BLaER1 (cell line): ENCODE results near the gene PPP1R15B.

ENCODE experiments used
- H3K27ac ChIP-seq: shearing (Covaris generic); formaldehyde crosslinking; 2 replicates; pipeline ENCODE4 v1.8.1; 2022
- H3K27me3 ChIP-seq: shearing (Covaris generic); formaldehyde crosslinking; 2 replicates; pipeline ENCODE4 v1.8.1; 2022
- H3K36me3 ChIP-seq: shearing (Covaris generic); formaldehyde crosslinking; 2 replicates; pipeline ENCODE4 v1.8.1; 2022
- H3K4me1 ChIP-seq: shearing (Covaris generic); formaldehyde crosslinking; 2 replicates; pipeline ENCODE4 v1.8.1; 2022
- H3K4me2 ChIP-seq: shearing (Covaris generic); formaldehyde crosslinking; 2 replicates; pipeline ENCODE4 v1.8.1; 2022
- H3K4me3 ChIP-seq: shearing (Covaris generic); formaldehyde crosslinking; 2 replicates; pipeline ENCODE4 v1.8.1; 2022
- H3K9ac ChIP-seq: shearing (Covaris generic); formaldehyde crosslinking; 2 replicates; pipeline ENCODE4 v1.8.1; 2022
- H3K9me3 ChIP-seq: shearing (Covaris generic); formaldehyde crosslinking; 2 replicates; pipeline ENCODE4 v1.8.1; 2022
- H4K20me1 ChIP-seq: shearing (Covaris generic); formaldehyde crosslinking; 2 replicates; pipeline ENCODE4 v1.8.1; 2022
- Cebpa-rat ChIP-seq: shearing (Covaris generic); IDR thresholded peaks from 2 replicates; pipeline ENCODE4 v1.8.1; 2022

The PPP1R15B gene

DNA sequence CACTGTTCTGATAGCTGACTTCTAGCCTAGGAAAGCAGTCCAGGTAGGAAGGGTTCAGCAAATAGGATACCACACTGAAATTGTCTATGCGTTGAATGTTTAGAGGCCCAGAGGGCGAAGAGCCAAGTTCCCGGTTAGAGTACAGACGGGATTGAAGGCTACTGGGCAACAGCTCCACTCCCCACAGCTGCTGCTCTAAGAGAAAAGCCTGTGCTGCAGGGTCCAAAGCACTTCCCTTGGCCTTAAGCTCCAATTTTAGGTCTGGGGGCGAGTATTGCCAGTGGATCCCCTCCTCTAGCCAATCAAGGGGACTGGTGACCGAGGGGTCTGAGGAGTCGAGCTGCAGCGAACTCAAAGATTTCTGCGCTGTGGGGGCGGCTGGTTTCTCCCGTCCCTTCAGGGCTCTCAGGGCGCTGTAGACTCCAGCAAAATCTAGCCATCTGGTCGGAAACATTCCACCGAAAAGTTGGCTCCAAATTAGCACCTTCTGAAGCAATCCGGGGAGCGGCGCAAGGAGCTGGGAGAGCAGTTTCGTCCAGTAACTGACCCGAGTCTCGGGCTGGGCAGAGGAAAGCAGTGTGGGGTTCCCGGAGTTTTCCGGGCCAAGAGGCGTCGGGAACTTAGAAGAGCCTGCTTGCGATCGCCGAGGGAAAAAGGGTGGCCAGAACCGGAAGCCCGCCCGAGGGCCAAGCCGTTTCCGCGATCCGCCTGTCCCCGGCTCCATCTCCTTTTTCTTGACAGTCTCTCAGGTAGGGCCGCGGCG is 748 bp downstream of the PPP1R15B start:
- H4K20me1 ChIP-seq = peaks cover 55% of the 10 kb centered on the region
- no peak for TF ChIP-seq Cebpa-rat

DNA sequence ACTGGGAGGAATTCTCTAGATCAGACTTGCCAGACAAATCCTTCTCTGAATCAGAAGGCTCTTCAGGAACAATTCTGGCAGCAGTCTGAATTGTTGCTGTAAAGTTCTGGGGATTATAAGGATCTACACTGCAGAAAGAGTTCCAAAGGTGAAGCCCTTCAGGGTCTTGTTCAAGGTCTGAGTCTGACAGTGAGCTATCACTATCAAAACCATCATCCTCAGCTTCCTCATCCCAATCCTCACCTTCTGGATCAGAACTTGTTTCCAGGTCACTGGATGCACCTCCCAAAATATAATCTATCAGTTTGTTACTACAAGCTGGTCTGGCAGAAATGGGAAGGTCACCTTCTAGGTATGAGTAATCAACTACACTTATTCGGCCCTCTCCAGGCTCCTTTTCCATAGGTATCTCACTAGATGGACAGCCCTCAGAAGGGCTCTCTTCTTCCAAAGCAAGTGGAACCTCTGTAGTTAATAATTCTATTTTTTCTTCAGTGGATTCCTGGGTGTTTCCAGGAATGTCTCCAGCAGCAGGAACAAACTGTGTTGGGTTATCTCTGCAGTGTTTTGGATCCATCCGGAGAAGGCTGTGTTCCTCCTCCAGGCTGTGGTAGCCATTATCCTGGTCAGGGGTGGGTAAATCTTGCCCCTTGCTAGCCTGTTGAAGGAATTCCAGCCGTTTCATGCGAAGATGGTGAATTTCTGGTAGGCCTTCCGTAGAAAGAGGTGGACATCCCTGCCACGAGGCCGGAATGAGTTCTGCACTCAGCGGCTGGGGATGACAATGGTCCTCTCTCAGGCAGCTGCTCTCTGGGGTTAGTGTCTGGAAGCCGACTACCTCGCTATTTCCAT is 1.6 kb downstream of the PPP1R15B start:
- peak overlapping the region; percentile 97 for H3K9ac ChIP-seq
- no peaks in the 10 kb centered on the region for H3K27me3 ChIP-seq
- H4K20me1 ChIP-seq = peaks cover 63% of the 10 kb centered on the region
- H3K4me2 ChIP-seq = peak overlapping the region; percentile 92
- no peaks in the 10 kb centered on the region for H3K9me3 ChIP-seq
- peak overlapping the region; percentile 98 for H3K27ac ChIP-seq
- peaks cover 45% of the 10 kb centered on the region for H3K4me1 ChIP-seq
- H3K36me3 ChIP-seq = peaks cover 11% of the 10 kb centered on the region
- H3K4me3 ChIP-seq = peak overlapping the region; percentile 88
- no peak for TF ChIP-seq Cebpa-rat

More for the DNA sequence above, 748 bp downstream of the PPP1R15B start:
- Histone ChIP-seq H3K27me3 (no peaks in the 10 kb centered on the region), H3K4me1 (peaks cover 36% of the 10 kb centered on the region), H3K36me3 (peaks cover 3% of the 10 kb centered on the region), H3K4me2 (peak overlapping the region; percentile 92), H3K9ac (peak overlapping the region; percentile 97), H3K9me3 (no peaks in the 10 kb centered on the region), H3K27ac (peak overlapping the region; percentile 98), H3K4me3 (peak overlapping the region; percentile 88)

DNA sequence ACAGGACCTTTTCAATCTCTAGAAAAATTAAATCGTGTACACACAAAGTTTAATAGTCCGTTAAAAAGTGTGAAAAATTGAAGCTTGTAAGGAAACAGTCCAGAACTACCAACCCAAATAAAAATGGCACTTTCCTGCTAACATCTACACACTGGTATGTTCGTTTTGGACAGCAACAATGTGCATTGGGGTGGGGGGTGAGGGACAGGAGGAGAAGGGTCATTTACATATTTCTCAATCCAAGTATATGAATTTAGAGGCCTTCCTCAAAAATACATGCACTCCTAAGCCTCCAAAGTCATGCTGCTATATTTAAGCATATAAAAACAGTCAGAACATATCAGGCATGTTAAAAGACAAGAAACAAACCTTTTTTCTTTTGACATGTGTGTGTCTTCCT is 2.5 kb downstream of the PPP1R15B start:
- Histone ChIP-seq H3K27ac (peak overlapping the region; percentile 98), H3K4me2 (peak overlapping the region; percentile 92), H4K20me1 (peaks cover 73% of the 10 kb centered on the region), H3K36me3 (peaks cover 21% of the 10 kb centered on the region), H3K9ac (peak overlapping the region; percentile 97), H3K4me1 (peaks cover 43% of the 10 kb centered on the region), H3K27me3 (no peaks in the 10 kb centered on the region), H3K4me3 (peak overlapping the region; percentile 88), H3K9me3 (no peaks in the 10 kb centered on the region)
- TF ChIP-seq Cebpa-rat = no peak

DNA sequence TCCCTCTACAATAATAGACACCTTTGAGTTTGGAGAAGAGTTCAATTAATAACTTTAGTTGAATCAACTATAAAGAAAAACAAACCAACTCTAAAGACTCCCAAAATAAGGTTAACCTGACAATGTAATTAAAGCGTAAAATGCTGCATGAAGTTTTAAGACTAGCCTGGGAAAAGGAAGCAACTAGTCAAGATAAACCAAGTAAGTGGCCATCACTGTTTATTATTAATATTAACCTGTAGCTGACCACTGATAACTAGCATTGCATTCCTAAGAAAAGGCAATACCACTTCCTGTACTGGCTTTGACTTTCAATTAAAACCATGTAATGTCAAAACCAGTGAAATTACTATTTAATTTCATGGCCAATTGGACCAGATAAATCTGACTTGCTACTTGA is 3.0 kb downstream of the PPP1R15B start:
- H3K4me2 ChIP-seq = peak overlapping the region; percentile 92
- H3K27ac ChIP-seq = peak overlapping the region; percentile 24; the same call in 1 of the 2 replicates
- TF ChIP-seq Cebpa-rat = no peak
- H3K4me3 ChIP-seq = peak overlapping the region; percentile 88
- H4K20me1 ChIP-seq = peaks cover 78% of the 10 kb centered on the region
- peaks cover 37% of the 10 kb centered on the region for H3K4me1 ChIP-seq
- peaks cover 26% of the 10 kb centered on the region for H3K36me3 ChIP-seq
- no peaks in the 10 kb centered on the region for H3K9me3 ChIP-seq
- H3K9ac ChIP-seq = peak overlapping the region; percentile 97
- H3K27me3 ChIP-seq = no peaks in the 10 kb centered on the region

DNA sequence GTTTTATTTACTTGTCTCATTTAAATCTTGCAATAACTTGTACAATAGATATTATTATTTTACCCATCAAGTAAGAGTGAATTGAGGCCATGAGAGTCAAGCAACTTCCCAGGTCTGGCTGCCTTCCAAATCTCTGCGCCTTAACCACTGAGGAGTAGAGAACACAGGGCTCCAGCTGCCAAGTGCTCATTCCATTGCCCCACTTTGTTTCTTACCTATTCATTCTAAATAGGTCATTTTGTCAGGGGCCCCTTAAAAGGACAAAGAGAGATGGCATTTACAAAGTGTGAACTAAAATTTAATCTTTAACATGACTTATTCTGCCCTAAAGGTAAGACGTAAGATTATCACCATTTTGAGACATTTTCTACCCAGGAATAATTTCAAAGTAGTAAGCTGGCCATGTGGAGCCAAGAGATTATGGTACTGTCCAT is 3.5 kb downstream of the PPP1R15B start:
- Histone ChIP-seq H3K4me2 (peak overlapping the region; percentile 92), H3K27ac (peak overlapping the region; percentile 24; the same call in 1 of the 2 replicates), H3K27me3 (no peaks in the 10 kb centered on the region), H4K20me1 (peaks cover 83% of the 10 kb centered on the region), H3K9ac (peak overlapping the region; percentile 97), H3K36me3 (peaks cover 28% of the 10 kb centered on the region), H3K9me3 (no peaks in the 10 kb centered on the region), H3K4me1 (peaks cover 32% of the 10 kb centered on the region), H3K4me3 (peak overlapping the region; percentile 88)
- TF ChIP-seq Cebpa-rat = no peak

DNA sequence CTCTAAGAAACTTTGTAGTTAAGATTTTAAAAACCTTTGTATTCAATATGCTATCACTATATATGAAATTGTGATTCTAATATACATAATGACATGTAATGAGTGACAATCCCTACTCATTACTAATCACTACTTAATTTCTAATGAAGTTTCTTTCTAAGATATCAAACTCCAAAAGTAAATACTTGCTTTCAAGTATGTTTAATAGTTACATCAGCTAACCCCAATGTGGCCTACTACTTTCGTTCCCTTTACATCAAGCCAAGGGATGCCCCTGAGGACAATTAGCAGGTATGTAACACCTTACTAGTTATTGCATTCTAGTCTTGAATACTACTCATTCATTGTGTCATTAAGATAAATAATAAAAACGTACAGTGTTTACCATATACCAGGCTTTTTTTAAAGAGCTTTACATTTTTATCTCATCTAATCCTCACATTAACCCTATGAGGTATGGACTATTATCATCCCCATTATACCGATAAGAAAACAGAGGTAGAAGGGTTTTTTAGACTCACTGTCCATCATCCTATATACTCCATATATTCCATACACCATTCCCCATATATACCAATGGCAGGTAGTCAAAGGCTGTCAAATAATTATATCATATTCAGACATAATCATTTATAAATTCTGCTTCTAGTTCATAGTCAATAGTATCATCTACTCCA is 4.2 kb downstream of the PPP1R15B start:
- no peak for TF ChIP-seq Cebpa-rat
- H3K36me3 ChIP-seq = peaks cover 35% of the 10 kb centered on the region
- no peaks in the 10 kb centered on the region for H3K27me3 ChIP-seq
- H3K9ac ChIP-seq = peak overlapping the region; percentile 97
- peaks cover 27% of the 10 kb centered on the region for H3K4me1 ChIP-seq
- peak overlapping the region; percentile 88 for H3K4me3 ChIP-seq
- H3K9me3 ChIP-seq = no peaks in the 10 kb centered on the region
- H4K20me1 ChIP-seq = peaks cover 90% of the 10 kb centered on the region
- peak overlapping the region; percentile 92 for H3K4me2 ChIP-seq
- H3K27ac ChIP-seq = no peak overlapping the region

DNA sequence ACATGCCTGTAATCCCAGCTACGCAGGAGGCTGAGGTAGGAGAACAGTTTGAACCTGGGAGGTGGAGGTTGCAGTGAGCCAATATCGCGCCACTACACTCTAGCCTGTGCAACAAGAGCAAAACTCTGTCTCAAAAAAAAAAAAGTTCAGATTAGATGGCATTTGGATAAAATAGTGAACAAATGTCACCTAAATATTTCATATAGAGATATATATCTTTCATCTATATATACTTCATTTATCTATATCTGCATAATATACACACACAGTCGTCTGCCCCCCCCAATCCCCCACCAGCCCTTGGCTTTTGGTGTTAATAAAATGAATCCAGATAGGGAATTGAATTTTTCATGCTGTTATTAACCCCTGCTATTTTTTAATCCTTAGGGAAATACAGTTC is 5.0 kb downstream of the PPP1R15B start:
- Histone ChIP-seq H3K9ac (peak overlapping the region; percentile 17; the same call in 1 of the 2 replicates), H3K4me3 (peak overlapping the region; percentile 88), H4K20me1 (peaks cover 98% of the 10 kb centered on the region), H3K9me3 (no peaks in the 10 kb centered on the region), H3K27me3 (no peaks in the 10 kb centered on the region), H3K36me3 (peaks cover 40% of the 10 kb centered on the region), H3K4me2 (peak overlapping the region; percentile 92), H3K4me1 (peaks cover 22% of the 10 kb centered on the region), H3K27ac (no peak overlapping the region)
- no peak for TF ChIP-seq Cebpa-rat

DNA sequence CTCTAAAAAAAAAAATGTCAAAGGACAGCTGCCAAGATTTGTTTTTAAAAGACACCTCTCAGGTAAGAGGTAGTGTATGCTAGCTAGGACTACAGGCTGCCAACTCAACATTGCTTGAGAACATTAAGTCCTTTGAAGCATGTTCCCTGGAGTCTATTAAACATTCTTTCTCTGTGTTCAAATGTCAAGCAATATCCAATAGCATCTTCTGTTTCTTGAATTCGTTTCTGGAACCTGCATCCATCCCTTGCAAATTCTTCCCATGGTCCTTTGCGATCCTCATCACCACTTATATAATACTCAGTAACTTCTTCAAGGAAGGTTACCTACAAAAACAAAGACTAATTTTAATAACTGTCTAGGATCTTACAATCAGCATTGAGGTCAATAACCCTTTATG is 5.6 kb downstream of the PPP1R15B start:
- H3K4me1 ChIP-seq = peaks cover 22% of the 10 kb centered on the region
- no peak overlapping the region; the same call in 1 of the 2 replicates for H3K4me3 ChIP-seq

DNA sequence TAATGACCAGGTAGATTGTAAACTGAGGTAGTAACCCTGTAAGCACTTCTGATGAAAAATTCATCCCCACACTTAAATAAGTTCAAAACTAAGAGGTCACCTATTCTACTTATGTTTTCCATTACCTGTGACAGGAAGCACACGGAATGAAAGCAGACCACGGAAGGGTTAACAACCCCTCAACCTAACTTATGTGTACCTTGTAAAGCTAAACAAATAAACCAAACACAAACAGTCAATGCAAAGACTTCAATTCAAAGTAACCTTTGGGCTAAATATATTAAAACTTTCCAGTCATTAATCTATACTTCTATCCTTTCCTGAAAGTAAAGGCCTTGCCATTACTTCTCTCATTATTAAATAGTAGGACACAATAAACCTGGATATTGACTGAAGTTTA is 7.0 kb downstream of the PPP1R15B start:
- H3K4me2 ChIP-seq = no peak overlapping the region
- H3K36me3 ChIP-seq = peaks cover 59% of the 10 kb centered on the region
- H3K9me3 ChIP-seq = no peaks in the 10 kb centered on the region
- peaks cover 100% of the 10 kb centered on the region for H4K20me1 ChIP-seq
- no peaks in the 10 kb centered on the region for H3K27me3 ChIP-seq
- H3K4me3 ChIP-seq = no peak overlapping the region
- H3K9ac ChIP-seq = no peak overlapping the region
- TF ChIP-seq Cebpa-rat = no peak
- no peak overlapping the region for H3K27ac ChIP-seq
- peaks cover 22% of the 10 kb centered on the region for H3K4me1 ChIP-seq

More for the DNA sequence above, 5.6 kb downstream of the PPP1R15B start:
- Histone ChIP-seq H3K36me3 (peaks cover 45% of the 10 kb centered on the region), H4K20me1 (peaks cover 100% of the 10 kb centered on the region), H3K9me3 (no peaks in the 10 kb centered on the region), H3K9ac (no peak overlapping the region; the same call in 1 of the 2 replicates), H3K27me3 (no peaks in the 10 kb centered on the region), H3K27ac (no peak overlapping the region), H3K4me2 (peak overlapping the region; percentile 92)
- TF ChIP-seq Cebpa-rat = no peak
